Natural killer cell (primary cell): Measurements from ENCODE around the gene AP2S1. TPM values are rescaled to one million over a fixed set of nuclear protein-coding genes. Genes with fewer than 3 reads are reported as not detected.

Source experiments
- ATAC-seq, 3 donors: fragments of 150-1000 bp in 2 of 3; fragments of 200-7000 bp in 1 of 3; cut with Tn5 transposase; 1 replicate in 1 of 3; 2 replicates in 2 of 3; pipeline ENCODE4 v1.10.0; 2021; ENCODE audit warnings: mild to moderate bottlenecking in 2 of 3, moderate library complexity in 2 of 3
- DNase-seq, 2 donors: peaks; one replicate each; pipeline versions ENCODE4 v3.0.0 to v3.0.0-alpha.2; 2013 to 2021; ENCODE audit warnings: mixed read lengths in 1 of 2
- H3K27ac ChIP-seq: one replicate; pipeline ENCODE4 v1.5.1; 2013; ENCODE audit warnings: mild to moderate bottlenecking, low read length
- H3K27me3 ChIP-seq: one replicate; pipeline ENCODE4 v1.6.1; 2013; ENCODE audit warnings: low read length; ENCODE audit not compliant: control insufficient read depth, insufficient read depth
- H3K36me3 ChIP-seq: one replicate; pipeline ENCODE4 v1.6.1; 2013; ENCODE audit warnings: low read length; ENCODE audit not compliant: control insufficient read depth, insufficient read depth
- H3K4me1 ChIP-seq: one replicate; pipeline ENCODE4 v1.6.1; 2013; ENCODE audit warnings: low read length; ENCODE audit not compliant: control insufficient read depth, insufficient read depth
- H3K4me3 ChIP-seq: one replicate; pipeline ENCODE4 v1.5.1; 2013; ENCODE audit warnings: low read length
- H3K9me3 ChIP-seq: one replicate; pipeline ENCODE4 v1.6.1; 2013; ENCODE audit warnings: low read length; ENCODE audit not compliant: control insufficient read depth, insufficient read depth
- H3K27ac Mint-ChIP-seq, 2 donors: one replicate each; pipeline ENCODE4 v1.8.0; 2022; ENCODE audit warnings: mild to moderate bottlenecking in 2 of 2, mixed read lengths in 2 of 2, moderate library complexity in 1 of 2
- H3K27me3 Mint-ChIP-seq, 2 donors: one replicate each; pipeline ENCODE4 v1.8.0; 2022; ENCODE audit warnings: low read depth in 2 of 2, mixed read lengths in 2 of 2
- H3K36me3 Mint-ChIP-seq: one replicate; pipeline ENCODE4 v1.8.0; 2022; ENCODE audit warnings: mixed read lengths
- H3K4me1 Mint-ChIP-seq, 2 donors: one replicate each; pipeline ENCODE4 v1.8.0; 2022; ENCODE audit warnings: mixed read lengths in 2 of 2
- H3K4me3 Mint-ChIP-seq: one replicate; pipeline ENCODE4 v1.8.0; 2022; ENCODE audit warnings: mild to moderate bottlenecking, moderate library complexity, mixed read lengths
- H3K9me3 Mint-ChIP-seq, 2 donors: one replicate each; pipeline ENCODE4 v1.8.0; 2022; ENCODE audit warnings: mixed read lengths in 2 of 2
- CTCF ChIP-seq: fragments of 200-600 bp; IDR thresholded peaks from one replicate; pipeline ENCODE4 v1.8.0; 2022; ENCODE audit warnings: antibody characterized with exemption
- WGBS: methylation state at CpG from one replicate; pipeline ENCODE4 v1.1.7; 2013; ENCODE audit warnings: missing lambda C conversion rate; ENCODE audit not compliant: insufficient coverage; 5-methylcytosine and 5-hydroxymethylcytosine counted together
- intact Hi-C: fragments of 100-400 bp; cut with micrococcal nuclease; formaldehyde crosslinking; loops from one replicate; pipeline ENCODE4 v1.14.2; 2022
- total RNA-seq, 4 donors: library from RNA; stranded (reverse); fragments of 120-200 nt in 1 of 4; gene quantifications; one replicate each; pipeline versions ENCODE4 v1.2.3 to v1.2.4, GENCODE V29; 2013 to 2022

The AP2S1 gene
- total RNA-seq, 3 donors from 2014 or later (not counting 1 experiment from before 2014, with no cell fraction given) = 45.0 to 49.1 (median 45.4) TPM

GRCh38 chr19:46896076-46896794 lies 45.6 kb upstream of the AP2S1 start:
- H3K4me3 ChIP-seq = no peak overlapping the region
- H3K4me1 Mint-ChIP-seq = peaks cover 43 to 45% of the 10 kb centered on the region in 2 donors
- no peaks in the 10 kb centered on the region for H3K9me3 Mint-ChIP-seq
- H3K36me3 Mint-ChIP-seq = no peaks in the 10 kb centered on the region
- H3K27me3 Mint-ChIP-seq = no peaks in the 10 kb centered on the region
- 87% methylated on average over 10 of the region's 10 CpGs for WGBS
- H3K27me3 ChIP-seq = no peaks in the 10 kb centered on the region
- no peaks in the 10 kb centered on the region for H3K4me1 ChIP-seq
- peak overlapping the region in 1 of 2 donors; percentile 54 for H3K27ac Mint-ChIP-seq
- ATAC-seq (no peak), DNase-seq (no peak)
- no peaks in the 10 kb centered on the region for H3K36me3 ChIP-seq
- intact Hi-C loops = no loop called here
- H3K9me3 ChIP-seq = no peaks in the 10 kb centered on the region
- H3K4me3 Mint-ChIP-seq = no peak overlapping the region
- no peak for TF ChIP-seq CTCF
- H3K27ac ChIP-seq = no peak overlapping the region

- Mint-ChIP-seq H3K9me3 (no peaks in the 10 kb centered on the region), H3K36me3 (no peaks in the 10 kb centered on the region), H3K4me3 (no peak overlapping the region), H3K27me3 (no peaks in the 10 kb centered on the region), H3K4me1 (peaks cover 44 to 47% of the 10 kb centered on the region in 2 donors), H3K27ac (no peak overlapping the region)
- DNase-seq (no peak), ATAC-seq (no peak)
- 84% methylated on average over 11 of the region's 11 CpGs for WGBS
- Histone ChIP-seq H3K27ac (no peak overlapping the region), H3K9me3 (no peaks in the 10 kb centered on the region), H3K4me3 (no peak overlapping the region), H3K4me1 (no peaks in the 10 kb centered on the region), H3K27me3 (no peaks in the 10 kb centered on the region), H3K36me3 (no peaks in the 10 kb centered on the region)
- intact Hi-C loops = no loop called here
- TF ChIP-seq CTCF = no peak
Measured at GRCh38 chr19:46892252-46893179, 41.9 kb upstream of the AP2S1 start.

- Mint-ChIP-seq H3K27ac (peak overlapping the region; percentile 6 to 14), H3K4me1 (peaks cover 49 to 51% of the 10 kb centered on the region in 2 donors), H3K4me3 (no peak overlapping the region), H3K36me3 (no peaks in the 10 kb centered on the region), H3K9me3 (no peaks in the 10 kb centered on the region), H3K27me3 (no peaks in the 10 kb centered on the region)
- Histone ChIP-seq H3K9me3 (no peaks in the 10 kb centered on the region), H3K4me3 (no peak overlapping the region), H3K27ac (no peak overlapping the region), H3K36me3 (no peaks in the 10 kb centered on the region), H3K4me1 (no peaks in the 10 kb centered on the region), H3K27me3 (no peaks in the 10 kb centered on the region)
- TF ChIP-seq CTCF = no peak
- intact Hi-C loops = no loop called here
- 98% methylated on average over 3 of the region's 3 CpGs for WGBS
- DNase-seq (no peak), ATAC-seq (no peak)
Measured at GRCh38 chr19:46890423-46891170, 40.0 kb upstream of the AP2S1 start.
